ENCODE data around the gene KCTD4.

DNA sequence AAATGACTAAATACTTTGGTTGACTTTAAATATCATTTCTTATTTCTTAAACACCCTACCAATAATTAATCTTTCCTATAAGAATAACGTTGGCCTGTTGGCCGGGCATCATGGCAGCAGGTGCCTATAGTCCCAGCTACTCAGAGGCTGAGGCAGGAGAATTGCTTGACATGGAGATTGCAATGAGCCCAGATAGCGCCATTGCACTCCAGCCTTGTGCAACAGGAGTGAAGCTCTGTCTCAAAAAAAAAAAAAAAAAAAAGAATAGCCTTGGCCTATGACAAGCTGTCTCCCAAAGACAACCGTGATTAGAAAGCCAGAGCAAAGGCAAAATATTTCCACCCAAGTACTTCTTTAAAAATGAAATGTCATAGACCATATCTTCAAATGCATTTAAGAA is 24.5 kb upstream of the KCTD4 start:
- TF ChIP-seq RARB (CRISPR knock-in tag; IDR thresholded peaks at IDR 0.05) (no peak), ZFP3 (CRISPR knock-in tag; IDR thresholded peaks at IDR 0.05) (no peak), PATZ1 (CRISPR knock-in tag; IDR thresholded peaks at IDR 0.05; ENCODE audit: borderline replicate concordance) (no peak)

All from SK-N-SH treated with all-trans-retinoic acid at 6 μM for 48 hours (cell line).